SJCRH30 (cell line): Measurements from ENCODE around the gene CNTN6. TPM values are rescaled to one million over a fixed set of nuclear protein-coding genes. Genes with fewer than 3 reads are reported as not detected.
"Not testable (repeated sequence)": the region's sequence is repeated elsewhere in the genome, so short reads cannot be mapped to it uniquely, and the experiment has no call there.

Experiments used
- DNase-seq, 2 experiments: peaks; one replicate each; pipeline ENCODE4 v3.0.0-alpha.2; 2015 to 2020
- H3K27ac ChIP-seq: fragments of 250-450 bp; sonication (Bioruptor Pico); 2 replicates; pipeline ENCODE4 v1.5.1; 2020; ENCODE audit warnings: mild to moderate bottlenecking, moderate library complexity
- H3K27me3 ChIP-seq: fragments of 250-450 bp; sonication (Bioruptor Pico); 2 replicates; pipeline ENCODE4 v1.5.1; 2020; ENCODE audit warnings: mild to moderate bottlenecking, moderate library complexity
- H3K36me3 ChIP-seq: fragments of 250-450 bp; sonication (Bioruptor Pico); 2 replicates; pipeline ENCODE4 v1.5.1; 2020; ENCODE audit warnings: mild to moderate bottlenecking, moderate library complexity
- H3K4me1 ChIP-seq: fragments of 250-450 bp; sonication (Bioruptor Pico); 2 replicates; pipeline ENCODE4 v1.5.1; 2020; ENCODE audit warnings: mild to moderate bottlenecking, moderate library complexity
- H3K4me3 ChIP-seq: fragments of 250-450 bp; sonication (Bioruptor Pico); 2 replicates; pipeline ENCODE4 v1.5.1; 2020; ENCODE audit warnings: mild to moderate bottlenecking, moderate library complexity
- H3K9me3 ChIP-seq: fragments of 250-450 bp; sonication (Bioruptor Pico); replicated peaks from 2 replicates; pipeline ENCODE4 v1.5.1; 2020; ENCODE audit warnings: mild to moderate bottlenecking, moderate library complexity
- total RNA-seq: library from RNA; depleted of rRNA; stranded (reverse); fragments of >200 nt; shearing (Covaris generic); gene quantifications from 2 replicates; pipeline ENCODE4 v1.2.3, GENCODE V29; 2014

CNTN6 gene
- total RNA-seq, 1 experiment from 2014 or later, result 1.1 TPM

- Histone ChIP-seq H3K9me3 (no peaks in the 10 kb centered on the region), H3K36me3 (no peaks in the 10 kb centered on the region), H3K4me1 (no peaks in the 10 kb centered on the region), H3K27me3 (no peaks in the 10 kb centered on the region), H3K4me3 (no peak overlapping the region), H3K27ac (no peak overlapping the region)
- DNase-seq, result no peak
Observed at GRCh38 chr3:1380926-1381646, 288.3 kb downstream of the CNTN6 start.

- Histone ChIP-seq H3K4me1 (no peaks in the 10 kb centered on the region), H3K27ac (no peak overlapping the region), H3K9me3 (no peaks in the 10 kb centered on the region), H3K27me3 (no peaks in the 10 kb centered on the region), H3K36me3 (no peaks in the 10 kb centered on the region), H3K4me3 (no peak overlapping the region)
- DNase-seq, result no peak
Observed at GRCh38 chr3:1381647-1382036, 288.8 kb downstream of the CNTN6 start.

- not testable (repeated sequence) for H3K9me3 ChIP-seq, H3K27me3 ChIP-seq, DNase-seq, H3K27ac ChIP-seq, H3K4me1 ChIP-seq, H3K36me3 ChIP-seq, H3K4me3 ChIP-seq
Observed at GRCh38 chr3:1387396-1387905, 294.6 kb downstream of the CNTN6 start.

GRCh38 chr3:1394188-1394587, 301.4 kb downstream of the CNTN6 start:
- H3K27me3 ChIP-seq, result no peaks in the 10 kb centered on the region
- H3K36me3 ChIP-seq, result no peaks in the 10 kb centered on the region
- no peak overlapping the region for H3K27ac ChIP-seq
- no peak for DNase-seq
- no peak overlapping the region for H3K4me3 ChIP-seq
- H3K4me1 ChIP-seq, result no peaks in the 10 kb centered on the region
- H3K9me3 ChIP-seq, result no peaks in the 10 kb centered on the region

- H3K36me3 ChIP-seq, result no peaks in the 10 kb centered on the region
- H3K4me1 ChIP-seq, result no peaks in the 10 kb centered on the region
- no peak overlapping the region for H3K4me3 ChIP-seq
- H3K9me3 ChIP-seq, result no peaks in the 10 kb centered on the region
- no peak for DNase-seq
- no peaks in the 10 kb centered on the region for H3K27me3 ChIP-seq
- no peak overlapping the region for H3K27ac ChIP-seq
Observed at GRCh38 chr3:1400571-1400970, 307.7 kb downstream of the CNTN6 start.

GRCh38 chr3:1404270-1404962, 311.6 kb downstream of the CNTN6 start:
- no peak overlapping the region for H3K4me3 ChIP-seq
- peak in 1 of 2 experiments; percentile 0 for DNase-seq
- no peaks in the 10 kb centered on the region for H3K27me3 ChIP-seq
- H3K27ac ChIP-seq, result no peak overlapping the region
- no peaks in the 10 kb centered on the region for H3K4me1 ChIP-seq
- H3K36me3 ChIP-seq, result no peaks in the 10 kb centered on the region
- no peaks in the 10 kb centered on the region for H3K9me3 ChIP-seq

GRCh38 chr3:1406250-1406649, 313.4 kb downstream of the CNTN6 start:
- no peaks in the 10 kb centered on the region for H3K27me3 ChIP-seq
- no peaks in the 10 kb centered on the region for H3K36me3 ChIP-seq
- no peak for DNase-seq
- H3K4me3 ChIP-seq, result no peak overlapping the region
- H3K4me1 ChIP-seq, result no peaks in the 10 kb centered on the region
- H3K27ac ChIP-seq, result no peak overlapping the region
- H3K9me3 ChIP-seq, result no peaks in the 10 kb centered on the region

GRCh38 chr3:1421577-1421976, 328.8 kb downstream of the CNTN6 start:
- Histone ChIP-seq H3K9me3 (no peaks in the 10 kb centered on the region), H3K4me3 (no peak overlapping the region), H3K27me3 (no peaks in the 10 kb centered on the region), H3K27ac (no peak overlapping the region), H3K4me1 (no peaks in the 10 kb centered on the region), H3K36me3 (no peaks in the 10 kb centered on the region)
- no peak for DNase-seq

GRCh38 chr3:1423566-1424089, 330.8 kb downstream of the CNTN6 start:
- no peaks in the 10 kb centered on the region for H3K36me3 ChIP-seq
- H3K27me3 ChIP-seq, result no peaks in the 10 kb centered on the region
- H3K27ac ChIP-seq, result no peak overlapping the region
- no peak for DNase-seq
- H3K4me3 ChIP-seq, result no peak overlapping the region
- H3K9me3 ChIP-seq, result no peaks in the 10 kb centered on the region
- H3K4me1 ChIP-seq, result no peaks in the 10 kb centered on the region

GRCh38 chr3:1439395-1439794, 346.6 kb downstream of the CNTN6 start:
- no peaks in the 10 kb centered on the region for H3K9me3 ChIP-seq
- peak; percentile 17 to 48 for DNase-seq
- no peak overlapping the region for H3K27ac ChIP-seq
- H3K4me3 ChIP-seq, result no peak overlapping the region
- no peaks in the 10 kb centered on the region for H3K27me3 ChIP-seq
- no peaks in the 10 kb centered on the region for H3K4me1 ChIP-seq
- H3K36me3 ChIP-seq, result no peaks in the 10 kb centered on the region

GRCh38 chr3:1442271-1442670, 349.4 kb downstream of the CNTN6 start:
- Histone ChIP-seq H3K27ac (no peak overlapping the region), H3K9me3 (no peaks in the 10 kb centered on the region), H3K4me3 (no peak overlapping the region), H3K27me3 (no peaks in the 10 kb centered on the region), H3K36me3 (no peaks in the 10 kb centered on the region), H3K4me1 (no peaks in the 10 kb centered on the region)
- no peak for DNase-seq

GRCh38 chr3:1444195-1444594, 351.4 kb downstream of the CNTN6 start:
- no peak overlapping the region for H3K4me3 ChIP-seq
- H3K4me1 ChIP-seq, result no peaks in the 10 kb centered on the region
- no peaks in the 10 kb centered on the region for H3K9me3 ChIP-seq
- H3K27ac ChIP-seq, result no peak overlapping the region
- H3K36me3 ChIP-seq, result no peaks in the 10 kb centered on the region
- H3K27me3 ChIP-seq, result no peaks in the 10 kb centered on the region
- DNase-seq, result no peak

- Histone ChIP-seq H3K4me3 (no peak overlapping the region), H3K36me3 (no peaks in the 10 kb centered on the region), H3K27me3 (no peaks in the 10 kb centered on the region), H3K9me3 (no peaks in the 10 kb centered on the region), H3K4me1 (no peaks in the 10 kb centered on the region), H3K27ac (no peak overlapping the region)
- DNase-seq, result no peak
Observed at GRCh38 chr3:1446531-1446930, 353.7 kb downstream of the CNTN6 start.

- Histone ChIP-seq H3K27me3 (no peaks in the 10 kb centered on the region), H3K27ac (no peak overlapping the region), H3K36me3 (no peaks in the 10 kb centered on the region), H3K9me3 (no peaks in the 10 kb centered on the region), H3K4me1 (no peaks in the 10 kb centered on the region), H3K4me3 (no peak overlapping the region)
- DNase-seq, result no peak
Observed at GRCh38 chr3:1447452-1447851, 354.6 kb downstream of the CNTN6 start.

- Histone ChIP-seq H3K4me1 (no peaks in the 10 kb centered on the region), H3K4me3 (no peak overlapping the region), H3K27me3 (no peaks in the 10 kb centered on the region), H3K27ac (no peak overlapping the region), H3K9me3 (no peaks in the 10 kb centered on the region), H3K36me3 (no peaks in the 10 kb centered on the region)
- DNase-seq, result no peak
Observed at GRCh38 chr3:1448443-1448842, 355.6 kb downstream of the CNTN6 start.
